Uterus (tissue), 2 donors: ENCODE data around the gene MINDY4.

ENCODE experiments used
- CTCF ChIP-seq, 4 experiments: fragments of 200-600 bp in 2 of 4; fragments of 450-650 bp in 2 of 4; sonication (generic) in 2 of 4; IDR thresholded peaks; one replicate each; pipeline ENCODE4 v1.5.1; 2016 to 2019; ENCODE audit warnings: antibody characterized with exemption in 4 of 4, mild to moderate bottlenecking in 2 of 4, moderate library complexity in 1 of 4
- POLR2A ChIP-seq, 2 donors: fragments of 450-650 bp; IDR thresholded peaks; one replicate each; pipeline ENCODE4 v1.6.1; 2016; ENCODE audit warnings: antibody characterized with exemption in 2 of 2, mild to moderate bottlenecking in 1 of 2, moderate library complexity in 1 of 2

DNA sequence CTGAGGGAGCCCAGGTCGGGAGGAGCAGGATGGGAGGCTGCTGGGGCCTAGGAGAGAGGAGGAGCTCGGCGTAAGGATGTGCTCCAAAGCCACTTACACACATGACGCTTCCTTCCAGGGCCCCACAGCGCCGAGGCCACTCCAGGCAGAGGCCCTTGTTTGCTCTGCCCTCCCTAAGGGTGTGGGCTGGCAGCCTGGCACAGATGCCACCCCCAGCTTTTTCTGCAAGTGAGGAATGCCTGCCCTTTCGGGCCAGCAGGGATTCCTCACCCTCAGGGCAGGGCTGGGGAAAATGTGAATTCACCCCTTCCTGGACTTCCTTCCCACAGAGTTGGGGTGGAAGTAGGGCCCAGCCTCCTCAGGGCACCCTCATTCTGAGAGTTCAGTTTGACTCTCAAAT lies 134.8 kb downstream of the MINDY4 start:
- TF ChIP-seq CTCF (IDR thresholded peaks at IDR 0.05) (no peak), POLR2A (IDR thresholded peaks at IDR 0.05) (no peak)
